HG02610 (cell line): Measurements from ENCODE around the gene SCAMP2.

Source experiments
- ATAC-seq: cut with Tn5 transposase; IDR thresholded peaks from one replicate; pipeline ENCODE4 v1.9.1; 2021; ENCODE audit warnings: mild to moderate bottlenecking, moderate library complexity; ENCODE audit not compliant: unreplicated experiment

SCAMP2 gene

DNA sequence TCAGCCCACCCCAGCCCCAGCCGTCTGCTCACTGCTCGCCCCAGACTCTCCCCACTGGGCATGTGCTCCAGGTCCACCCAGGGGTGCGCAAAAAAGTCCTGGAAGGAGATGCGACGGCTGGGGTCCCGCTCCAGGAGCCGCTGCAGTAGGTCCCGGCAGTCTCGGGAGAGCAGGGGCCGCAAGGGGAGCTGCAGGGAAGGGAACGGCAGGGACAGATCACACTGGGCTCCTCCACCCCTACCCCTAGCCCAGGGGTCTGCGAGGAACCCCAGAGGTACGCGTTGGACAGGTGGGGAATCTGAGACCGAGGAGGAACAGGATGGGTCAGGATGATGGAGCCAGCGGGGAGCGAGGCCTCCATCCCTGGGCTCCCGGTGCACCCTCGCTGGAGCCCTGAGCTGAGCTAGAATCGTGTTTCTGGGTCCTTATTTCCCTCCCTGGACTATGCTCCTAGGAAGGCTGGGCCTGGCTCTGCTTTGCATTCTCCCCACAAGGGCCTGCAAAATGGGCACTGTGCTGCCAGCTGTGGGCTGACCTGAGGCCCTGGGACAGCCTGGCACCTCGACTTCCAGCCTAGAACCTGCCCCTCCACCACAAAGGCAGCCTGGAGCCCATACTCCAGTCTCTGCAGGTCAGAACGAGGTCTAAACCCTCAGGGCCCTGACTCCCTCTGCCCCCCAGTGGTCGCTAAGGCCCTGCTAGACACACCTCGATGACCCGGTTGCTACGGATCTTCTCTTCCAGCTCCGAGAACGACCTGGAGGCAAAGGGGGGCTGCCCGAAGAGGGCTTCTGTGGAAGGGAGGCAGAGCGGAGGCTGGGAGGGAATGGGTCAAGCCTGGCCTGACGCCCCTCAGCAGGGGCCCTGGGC, 33.4 kb downstream of the SCAMP2 start:
- no peak for ATAC-seq

DNA sequence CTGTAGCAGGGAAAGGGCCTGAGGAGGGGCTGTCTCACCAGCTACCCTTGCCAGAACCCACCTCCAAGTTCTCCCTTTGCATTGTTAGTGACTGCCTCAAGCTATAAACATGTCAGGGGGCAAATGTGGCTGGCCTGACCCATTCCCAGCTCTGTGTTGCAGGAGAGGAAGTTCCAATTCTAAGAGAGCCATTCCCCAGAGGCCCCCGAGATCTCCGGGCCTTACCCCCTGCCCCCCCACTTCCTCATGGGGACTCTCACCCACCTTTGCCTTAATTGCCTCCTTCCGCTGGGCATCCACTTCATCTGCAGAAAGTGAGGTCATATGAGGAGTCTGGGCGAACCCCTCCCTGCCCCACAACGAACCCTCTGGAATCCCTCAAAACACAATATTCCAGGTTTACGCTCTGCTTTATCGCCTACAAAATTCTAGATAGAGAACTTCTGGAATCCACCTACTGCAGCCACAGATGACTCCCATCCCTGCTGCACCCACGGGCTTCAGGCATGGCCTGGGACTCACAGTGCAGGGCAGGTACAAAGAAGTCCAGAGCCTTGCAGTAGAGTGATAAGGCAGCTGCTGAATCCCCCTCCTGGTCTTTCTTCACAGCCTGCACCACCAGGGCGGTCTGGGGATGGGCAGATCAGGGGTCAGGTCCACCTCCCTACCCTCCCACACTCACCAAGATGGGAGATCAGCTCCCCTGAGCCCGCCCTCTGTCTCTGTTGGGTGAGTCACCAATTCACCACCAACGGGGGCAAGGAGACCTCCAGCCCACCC, 34.2 kb downstream of the SCAMP2 start:
- no peak for ATAC-seq

DNA sequence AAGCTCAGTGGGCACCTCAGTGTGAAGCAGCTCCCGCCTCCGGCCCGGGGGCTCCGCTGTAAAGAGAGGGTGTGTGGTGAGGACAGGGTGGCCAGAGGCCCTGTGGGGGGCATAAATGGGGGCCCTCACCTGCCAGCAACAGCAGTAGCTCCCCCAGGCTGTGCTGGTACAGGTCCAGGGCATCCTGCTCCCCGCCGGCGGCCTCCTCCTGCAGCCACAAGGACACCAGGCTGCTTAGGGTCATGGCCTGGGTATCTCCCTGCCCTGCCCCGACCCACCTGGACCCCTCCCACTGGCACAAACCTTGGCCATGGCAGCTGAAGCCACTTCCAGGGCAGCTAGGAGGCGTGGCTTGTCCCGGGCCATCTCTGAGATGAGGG, 35.0 kb downstream of the SCAMP2 start:
- no peak for ATAC-seq

DNA sequence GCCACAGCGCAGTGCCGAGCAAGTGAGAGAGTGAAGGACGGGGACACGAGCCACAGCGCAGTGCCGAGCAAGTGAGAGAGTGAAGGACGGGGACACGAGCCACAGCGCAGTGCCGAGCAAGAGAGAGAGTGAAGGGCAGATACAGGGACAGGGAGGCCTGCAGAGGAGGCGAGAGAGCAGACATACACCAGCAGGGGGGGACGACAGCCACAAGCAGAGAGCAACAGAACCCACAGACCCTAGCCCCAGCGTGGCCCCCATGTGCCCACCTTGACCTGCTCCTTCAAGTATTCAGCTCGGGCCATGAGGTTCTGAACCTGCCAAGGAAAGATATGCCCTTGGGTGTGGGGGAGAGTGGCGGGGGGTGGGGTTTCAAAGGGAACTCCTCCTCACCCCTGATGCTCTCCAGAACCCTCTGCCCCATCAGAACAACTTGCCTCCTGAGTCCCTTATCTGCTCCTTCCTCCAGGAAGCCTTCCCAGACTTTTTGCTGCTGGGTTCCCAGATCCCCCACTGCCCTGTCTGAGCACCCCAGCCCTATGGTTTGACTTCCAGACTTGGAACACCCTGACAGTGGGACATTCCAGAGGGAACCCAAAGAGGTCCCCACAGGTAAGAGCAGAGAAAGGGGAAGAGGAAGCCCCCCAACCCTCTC, 35.6 kb downstream of the SCAMP2 start:
- ATAC-seq, result no peak

DNA sequence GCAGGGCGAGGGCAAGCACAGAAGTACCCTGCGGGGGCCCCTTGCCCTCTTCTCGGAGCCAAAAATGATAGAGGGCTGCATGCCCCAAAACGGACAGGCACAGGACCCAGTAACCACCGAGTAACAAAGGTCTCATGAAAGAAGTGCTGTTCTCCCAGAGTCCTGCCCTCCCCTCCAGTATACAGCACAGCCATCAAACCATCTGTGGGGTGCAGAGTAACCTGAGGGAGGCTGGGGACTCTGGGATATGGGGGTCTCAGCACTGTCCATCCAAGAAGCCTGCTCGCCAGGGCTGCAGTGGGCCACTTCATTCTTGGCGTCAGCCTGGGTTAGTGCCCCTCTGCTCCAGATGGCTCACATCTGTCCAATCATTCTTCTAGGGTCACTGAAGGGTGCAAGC, 36.3 kb downstream of the SCAMP2 start:
- no peak for ATAC-seq

DNA sequence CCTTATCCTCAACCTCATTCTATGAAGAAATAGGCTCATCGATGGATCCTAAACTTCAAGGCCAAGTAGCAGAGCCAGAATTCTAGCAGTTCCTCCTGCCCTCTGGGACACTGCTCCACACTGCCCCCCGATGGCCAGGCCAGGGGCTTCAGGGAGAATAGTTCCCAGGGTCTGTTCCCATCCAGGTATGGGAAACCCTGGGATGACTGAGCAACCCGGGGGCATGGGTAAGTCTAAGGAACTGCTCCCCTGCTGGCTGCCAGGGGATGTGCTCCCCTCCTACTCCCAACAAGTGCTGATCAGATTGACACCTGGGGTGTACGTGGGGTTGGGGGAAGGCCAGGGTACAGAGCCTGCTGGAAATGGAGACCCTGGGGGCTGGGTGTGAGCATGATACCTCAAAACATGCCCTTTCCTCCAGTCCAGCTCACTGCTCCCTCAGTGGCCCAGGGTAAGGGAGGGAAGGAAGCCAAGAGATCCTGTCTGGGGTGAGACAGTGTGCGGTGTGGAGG, 37.8 kb downstream of the SCAMP2 start:
- no peak for ATAC-seq

DNA sequence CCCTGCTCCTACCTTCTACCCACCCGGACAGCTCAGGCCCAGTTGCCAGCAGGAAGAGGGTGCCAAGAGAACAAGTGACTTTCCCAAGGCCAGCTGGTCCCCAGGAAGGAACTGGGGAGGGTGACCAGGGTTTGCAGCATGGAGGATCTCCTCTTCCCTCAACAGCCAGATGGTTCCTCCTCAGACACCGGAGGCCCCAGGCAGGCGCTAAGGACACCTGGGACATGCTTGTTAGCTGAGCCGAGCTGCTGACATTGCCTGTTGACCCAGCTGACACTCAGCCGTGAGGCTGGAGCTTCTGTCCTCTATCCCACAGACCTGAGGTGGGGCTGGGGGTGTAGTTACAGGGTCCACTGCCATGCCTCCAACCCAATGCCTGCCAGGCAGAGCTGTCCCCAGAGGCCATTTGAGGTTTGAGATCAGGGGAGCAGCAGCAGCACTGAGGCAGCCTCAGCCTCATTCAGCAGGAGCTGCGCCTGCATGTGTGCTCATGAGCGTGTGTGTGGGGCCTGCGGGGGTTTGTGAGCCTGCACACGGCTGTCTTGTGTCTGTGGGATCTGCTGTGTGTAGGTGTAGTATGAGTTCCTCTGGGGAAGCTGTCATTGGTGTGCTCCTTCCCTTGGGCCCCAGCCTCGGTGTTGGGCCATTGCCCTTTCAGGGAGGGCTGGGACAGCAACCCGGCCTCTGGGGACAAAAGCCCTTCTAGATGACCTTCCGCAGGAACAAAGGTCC, 39.6 kb downstream of the SCAMP2 start:
- no peak for ATAC-seq

DNA sequence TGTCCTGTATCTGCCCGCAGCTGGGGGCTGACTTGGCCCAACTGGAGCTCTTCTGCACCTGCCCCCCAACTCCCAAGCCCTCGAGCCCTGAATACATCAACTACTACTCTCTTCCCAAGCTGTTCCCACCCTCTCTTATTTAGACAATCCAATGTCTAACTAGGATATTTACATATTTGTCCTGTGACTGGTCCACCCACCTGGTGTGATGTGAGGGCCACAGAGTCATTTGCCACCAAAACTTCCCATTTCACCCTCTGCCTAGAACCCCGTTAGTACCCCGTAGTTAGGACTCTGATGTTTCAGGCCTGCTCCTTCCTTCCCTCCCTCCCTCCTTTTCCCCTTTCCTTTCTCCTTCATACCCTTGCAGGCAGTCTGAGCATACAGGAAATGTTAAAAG, 40.3 kb downstream of the SCAMP2 start:
- ATAC-seq, result no peak

DNA sequence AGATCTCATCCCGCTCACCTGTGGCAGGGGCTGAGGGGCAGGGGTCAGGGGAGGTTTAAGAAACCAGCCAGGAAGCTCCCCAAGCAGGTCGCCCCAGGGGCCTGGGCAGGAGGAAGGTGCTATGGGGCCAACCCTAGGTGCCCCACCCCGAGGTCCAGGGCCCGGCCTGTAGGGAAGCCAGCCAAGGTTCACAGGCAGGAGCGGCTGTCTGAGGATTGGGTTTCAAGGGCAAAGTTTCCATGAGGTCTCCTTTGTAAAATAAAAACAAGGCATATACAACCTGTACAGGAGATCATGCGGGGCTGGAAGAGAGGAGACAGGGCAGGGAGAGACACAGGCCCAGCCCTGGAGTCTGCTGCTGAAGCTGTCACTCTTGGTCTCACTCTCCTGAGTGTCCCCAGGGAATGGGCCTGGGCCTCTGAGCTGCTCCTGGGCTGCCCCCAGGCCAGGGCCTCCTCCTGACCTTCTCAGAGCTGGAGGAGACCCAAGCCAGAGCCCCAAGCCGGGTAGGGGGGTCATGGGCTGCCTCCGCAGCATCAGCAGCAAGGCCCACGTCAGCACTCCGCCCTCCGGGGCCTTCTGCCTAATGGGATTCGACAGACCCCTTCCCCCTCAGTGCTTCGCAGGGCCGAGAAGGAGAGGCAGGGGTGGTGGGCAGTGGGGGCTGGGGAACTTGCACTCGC, 41.2 kb downstream of the SCAMP2 start:
- ATAC-seq, result no peak

DNA sequence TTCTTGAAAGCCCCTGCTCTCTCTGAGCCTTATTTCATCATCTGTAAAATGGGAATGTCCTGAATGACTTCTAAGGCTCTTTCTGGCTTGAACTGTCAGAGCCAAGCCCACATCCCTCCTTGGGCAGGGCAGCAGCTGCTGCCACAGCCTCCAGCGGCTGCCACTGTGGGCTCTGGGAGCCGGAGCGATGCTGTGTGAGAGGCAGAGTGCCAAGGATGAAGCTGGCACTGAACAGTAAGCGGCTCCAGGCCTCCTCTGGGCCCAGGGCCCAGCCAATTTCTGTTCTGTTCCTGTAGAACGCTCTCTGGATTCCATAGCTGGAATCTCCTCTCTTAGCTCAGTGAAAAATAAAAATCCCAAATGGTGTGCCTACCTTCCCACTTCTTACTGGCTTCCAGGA, 42.3 kb downstream of the SCAMP2 start:
- ATAC-seq, result no peak

DNA sequence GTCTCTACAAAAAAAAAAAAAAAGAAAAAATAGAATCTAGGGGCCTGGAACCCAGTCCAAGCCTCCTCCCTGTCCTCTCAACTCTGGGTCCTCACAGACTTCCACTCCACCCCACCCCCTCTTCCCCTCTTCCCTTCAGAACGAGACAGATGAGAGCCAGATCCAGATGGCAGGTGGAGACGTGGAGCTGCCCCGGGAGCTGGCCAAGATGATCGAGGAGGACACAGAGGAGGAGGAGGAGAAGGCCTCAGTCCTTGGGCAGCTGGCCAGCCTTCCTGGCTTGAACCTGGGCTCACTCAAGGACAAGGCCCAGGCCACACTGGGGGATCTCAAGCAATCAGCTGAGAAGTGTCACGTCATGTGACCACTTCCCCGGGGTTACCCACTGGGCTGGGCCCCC, 43.2 kb downstream of the SCAMP2 start:
- ATAC-seq, result no peak

DNA sequence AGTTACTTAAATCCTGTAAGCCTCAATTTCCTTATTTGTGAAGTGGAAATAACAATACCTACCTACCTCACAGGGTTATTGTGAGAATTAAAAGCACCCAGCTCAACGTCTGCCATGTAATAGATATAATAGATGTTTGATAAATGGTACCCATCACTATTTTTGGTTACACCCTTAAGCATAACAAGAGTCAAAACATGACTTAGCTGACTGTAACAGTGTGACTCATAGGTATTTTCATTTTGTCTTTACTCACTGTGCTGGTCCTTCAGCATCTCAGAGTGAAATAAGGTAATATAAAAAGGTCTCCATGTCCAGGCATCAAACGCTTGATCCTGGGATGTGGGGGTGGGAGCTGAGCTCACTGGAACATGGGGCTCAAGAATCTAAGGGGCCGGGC, 43.7 kb downstream of the SCAMP2 start:
- no peak for ATAC-seq

DNA sequence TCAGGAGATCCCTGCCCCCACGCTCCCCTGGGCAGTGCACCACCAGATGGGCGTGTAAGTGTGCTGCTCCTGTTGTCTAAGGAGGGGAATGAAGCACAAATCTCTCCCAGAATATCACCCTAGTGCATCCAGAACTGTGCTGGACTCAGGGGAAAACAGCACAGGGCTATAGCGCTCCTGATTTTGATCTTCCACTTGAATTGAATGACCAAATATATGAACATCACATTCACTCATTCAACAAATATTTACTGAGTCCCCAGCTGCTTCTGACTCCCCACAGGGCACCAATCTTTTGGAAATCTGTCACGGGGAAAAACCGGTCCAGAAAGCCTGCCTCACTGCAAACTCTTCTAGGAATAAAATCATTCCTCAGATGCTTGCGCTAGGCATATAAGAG, 44.3 kb downstream of the SCAMP2 start:
- no peak for ATAC-seq

DNA sequence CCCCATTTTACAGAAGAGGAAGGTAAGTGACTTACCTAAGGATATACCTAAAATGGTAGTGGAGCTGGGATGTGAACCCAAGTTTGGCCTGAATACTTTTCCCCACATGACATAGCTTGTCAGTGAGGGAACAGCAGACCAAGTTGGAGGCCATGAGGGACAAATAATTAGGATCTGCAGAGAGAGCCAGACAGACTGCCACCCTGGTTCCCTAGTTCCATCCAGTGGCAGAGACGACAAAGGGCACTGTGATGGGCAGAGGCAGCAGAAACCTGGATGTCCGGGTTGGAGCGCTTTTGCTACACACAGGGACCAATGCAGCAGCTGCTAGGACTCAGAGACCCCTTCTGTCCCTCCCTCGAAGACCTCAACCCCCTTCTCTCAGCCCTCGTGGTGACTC, 45.6 kb downstream of the SCAMP2 start:
- no peak for ATAC-seq

DNA sequence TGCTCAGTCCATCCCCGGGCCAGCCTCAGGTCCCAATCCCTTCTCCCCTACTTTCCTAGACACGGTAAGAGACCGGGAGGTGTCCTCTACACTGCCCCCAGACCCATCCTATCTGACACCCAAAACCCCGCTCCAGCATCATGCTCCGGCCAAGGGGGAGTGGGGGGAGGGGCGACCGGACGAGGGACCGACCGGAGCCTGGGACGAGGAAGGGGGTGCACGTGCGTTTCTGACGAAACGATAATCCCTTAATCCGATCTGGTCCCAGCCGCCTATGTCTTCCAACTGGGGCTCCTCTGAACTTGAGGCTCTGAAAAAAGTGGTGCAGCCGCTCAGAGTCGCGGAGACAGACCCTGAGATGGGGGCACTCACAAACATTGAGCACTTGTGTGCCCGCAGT, 46.2 kb downstream of the SCAMP2 start:
- ATAC-seq, result no peak

DNA sequence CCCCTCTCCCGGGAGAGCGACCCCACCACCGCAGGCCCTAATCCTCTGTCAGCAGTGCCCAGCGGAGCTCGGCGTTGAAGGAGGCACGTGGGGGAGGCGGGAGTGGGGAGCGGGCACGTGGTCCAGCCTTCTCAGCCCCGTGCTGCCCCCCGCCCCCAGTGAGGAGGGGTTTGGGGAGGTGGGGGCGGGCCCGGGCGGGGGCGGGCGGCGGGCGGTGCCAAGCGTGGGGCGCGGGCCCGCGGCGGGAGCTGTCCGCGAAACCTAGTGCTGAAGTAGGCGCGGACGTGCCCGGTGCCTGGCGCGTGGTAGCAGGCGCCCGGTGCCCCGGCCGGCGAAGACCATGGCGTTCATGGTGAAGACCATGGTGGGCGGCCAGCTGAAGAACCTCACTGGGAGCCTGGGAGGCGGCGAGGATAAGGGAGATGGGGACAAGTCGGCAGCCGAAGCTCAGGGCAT, 46.8 kb downstream of the SCAMP2 start, which contains the start of gene CPLX3:
CPLX3 (plus strand) TSS at position 264 of the 456 bp plus-strand sequence; CDS start at position 341, 77 bp downstream.
- ATAC-seq, result no peak

DNA sequence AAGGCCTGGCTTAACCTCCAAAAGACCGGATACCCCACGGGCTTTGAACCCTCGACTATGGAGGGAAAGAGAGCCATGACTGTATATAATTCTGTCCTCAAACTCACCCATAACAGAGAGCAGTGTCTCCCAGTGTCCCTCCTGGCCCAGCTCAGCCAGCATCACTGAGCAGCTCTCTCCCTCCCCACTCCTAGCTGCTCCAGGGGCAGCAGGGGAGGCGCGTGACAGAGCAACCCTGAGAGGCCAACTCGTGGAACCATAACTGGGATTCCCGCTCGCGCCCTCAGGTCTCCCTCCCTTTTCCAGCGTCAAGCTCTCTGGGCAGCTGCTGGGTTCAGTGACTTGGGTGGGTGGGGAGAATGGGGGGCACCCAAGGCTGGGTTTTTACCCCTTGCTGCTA, 47.3 kb downstream of the SCAMP2 start:
- ATAC-seq, result no peak

DNA sequence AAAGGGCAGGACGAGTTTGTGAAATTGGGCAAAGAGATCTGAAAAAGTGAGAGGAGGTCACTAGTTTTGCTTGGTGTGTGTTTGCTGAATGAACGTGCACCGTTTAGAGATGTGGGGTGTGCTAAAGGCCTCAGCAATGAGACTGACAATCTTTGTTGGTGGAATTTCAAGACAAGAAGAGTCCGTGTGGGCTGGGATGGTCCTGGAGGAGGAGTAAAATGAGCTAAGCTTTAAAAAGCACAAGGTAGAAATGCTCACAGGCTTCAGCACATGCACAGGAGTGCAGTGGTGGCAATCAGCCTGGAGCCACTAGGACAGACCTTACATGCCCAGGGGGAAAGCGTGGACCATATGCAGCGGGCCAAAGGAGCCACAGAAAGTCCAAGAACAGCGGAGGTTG, 48.2 kb downstream of the SCAMP2 start:
- no peak for ATAC-seq

DNA sequence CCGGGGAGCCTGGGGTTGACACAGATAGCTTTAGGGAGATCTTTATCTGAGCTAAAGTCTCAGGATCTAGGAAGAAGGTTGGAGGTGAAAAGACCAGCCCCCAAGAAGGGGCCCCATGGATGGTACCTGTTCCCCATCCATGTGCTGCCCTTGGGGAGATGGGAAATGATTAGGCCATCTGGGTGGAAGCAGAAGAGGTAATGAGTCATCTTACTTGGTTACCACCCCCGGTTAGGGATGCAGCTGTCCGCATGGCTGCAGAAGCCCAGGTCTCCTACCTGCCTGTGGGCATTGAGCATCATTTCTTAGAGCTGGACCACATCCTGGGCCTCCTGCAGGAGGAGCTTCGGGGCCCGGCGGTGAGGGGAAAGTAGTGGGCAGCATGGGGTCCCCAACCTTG, 49.8 kb downstream of the SCAMP2 start:
- no peak for ATAC-seq

DNA sequence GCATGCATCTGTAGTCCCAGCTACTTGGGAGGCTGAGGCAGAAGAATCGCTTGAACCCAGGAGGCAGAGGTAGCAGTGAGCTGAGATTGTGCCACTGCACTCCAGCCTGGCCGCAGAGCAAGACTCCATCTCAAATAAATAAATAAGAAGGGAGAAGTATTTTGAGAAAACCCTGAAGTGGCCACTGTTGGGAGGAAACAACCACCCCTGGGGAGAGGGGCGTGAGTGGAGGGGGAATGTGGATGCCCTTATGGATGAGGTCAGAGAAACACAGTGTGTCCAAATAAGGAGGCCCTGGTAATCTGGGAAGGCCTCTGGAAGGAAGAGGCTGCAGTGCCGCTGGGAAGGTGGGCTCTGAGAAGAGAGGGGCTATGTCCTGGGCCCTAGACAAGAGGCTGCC, 50.9 kb downstream of the SCAMP2 start:
- ATAC-seq, result no peak
